Lower lobe of right lung (tissue), 2 donors: Measurements from ENCODE around the gene MEG3. TPM values are rescaled to one million over a fixed set of nuclear protein-coding genes. Genes with fewer than 3 reads are reported as not detected.

Experiments
- ATAC-seq, 2 donors: fragments of 200-7000 bp; cut with Tn5 transposase; one replicate each; pipeline ENCODE4 v1.9.1; 2020 to 2022; ENCODE audit warnings: mild to moderate bottlenecking in 2 of 2, moderate library complexity in 2 of 2
- DNase-seq: peaks from one replicate; pipeline ENCODE4 v3.0.0-alpha.2; 2020
- H3K27ac ChIP-seq: fragments of 200-600 bp; one replicate; pipeline ENCODE4 v1.8.0; 2022
- H3K27me3 ChIP-seq: fragments of 200-600 bp; one replicate; pipeline ENCODE4 v1.8.0; 2022; ENCODE audit warnings: low read depth
- H3K36me3 ChIP-seq: fragments of 200-600 bp; one replicate; pipeline ENCODE4 v1.8.0; 2022; ENCODE audit warnings: mild to moderate bottlenecking
- H3K4me1 ChIP-seq: fragments of 200-600 bp; one replicate; pipeline ENCODE4 v1.8.0; 2022
- H3K4me3 ChIP-seq: fragments of 200-600 bp; one replicate; pipeline ENCODE4 v1.8.0; 2022; ENCODE audit warnings: mild to moderate bottlenecking
- H3K9me3 ChIP-seq: fragments of 200-600 bp; one replicate; pipeline ENCODE4 v1.8.0; 2022
- intact Hi-C: fragments of 100-400 bp; cut with DNase I; formaldehyde crosslinking; loops from one replicate; pipeline ENCODE4 v1.11.0; 2022
- total RNA-seq: library from RNA; stranded (reverse); fragmentation: NEBNext Ultra II Directional; extraction: Animal tissue kit (Norgen Biotek cat#: 25700); gene quantifications from one replicate; pipeline ENCODE4 v1.2.1, GENCODE V29; 2021
- TF ChIP-seq, protein P1 (sequence below): fragments of 200-600 bp; IDR thresholded peaks from one replicate; pipeline ENCODE4 v1.8.0; 2022; ENCODE audit warnings: antibody characterized with exemption, mild to moderate bottlenecking
- donor health status: DM: no; HTN: yes; CAD: no; lungs with severe emphysema.

The MEG3 gene
- total RNA-seq, 1 donor from 2014 or later, result 16.6 TPM

DNA sequence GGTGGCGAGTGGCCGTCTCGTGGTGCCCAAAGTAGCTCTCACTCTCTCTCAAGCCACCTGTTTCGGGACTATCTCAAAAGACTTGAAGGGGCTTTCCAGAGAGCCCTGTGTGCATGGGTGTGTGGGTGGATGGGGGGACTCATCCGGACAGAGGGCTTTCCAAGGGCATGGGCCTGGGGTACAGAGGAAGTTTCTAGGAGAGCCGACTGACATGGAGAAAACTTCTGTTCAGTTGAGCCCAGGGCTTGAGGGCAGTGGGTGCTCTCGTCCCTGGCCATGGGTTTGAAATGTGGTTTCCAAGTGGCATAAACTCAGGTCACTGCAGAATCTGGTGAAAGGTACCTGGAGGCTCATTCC lies 47.4 kb upstream of the MEG3 start:
- H3K9me3 ChIP-seq, result no peaks in the 10 kb centered on the region
- H3K4me1 ChIP-seq, result no peaks in the 10 kb centered on the region
- TF ChIP-seq, protein P1, sequence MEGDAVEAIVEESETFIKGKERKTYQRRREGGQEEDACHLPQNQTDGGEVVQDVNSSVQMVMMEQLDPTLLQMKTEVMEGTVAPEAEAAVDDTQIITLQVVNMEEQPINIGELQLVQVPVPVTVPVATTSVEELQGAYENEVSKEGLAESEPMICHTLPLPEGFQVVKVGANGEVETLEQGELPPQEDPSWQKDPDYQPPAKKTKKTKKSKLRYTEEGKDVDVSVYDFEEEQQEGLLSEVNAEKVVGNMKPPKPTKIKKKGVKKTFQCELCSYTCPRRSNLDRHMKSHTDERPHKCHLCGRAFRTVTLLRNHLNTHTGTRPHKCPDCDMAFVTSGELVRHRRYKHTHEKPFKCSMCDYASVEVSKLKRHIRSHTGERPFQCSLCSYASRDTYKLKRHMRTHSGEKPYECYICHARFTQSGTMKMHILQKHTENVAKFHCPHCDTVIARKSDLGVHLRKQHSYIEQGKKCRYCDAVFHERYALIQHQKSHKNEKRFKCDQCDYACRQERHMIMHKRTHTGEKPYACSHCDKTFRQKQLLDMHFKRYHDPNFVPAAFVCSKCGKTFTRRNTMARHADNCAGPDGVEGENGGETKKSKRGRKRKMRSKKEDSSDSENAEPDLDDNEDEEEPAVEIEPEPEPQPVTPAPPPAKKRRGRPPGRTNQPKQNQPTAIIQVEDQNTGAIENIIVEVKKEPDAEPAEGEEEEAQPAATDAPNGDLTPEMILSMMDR, result no peak
- no peaks in the 10 kb centered on the region for H3K36me3 ChIP-seq
- H3K4me3 ChIP-seq, result no peak overlapping the region
- DNase-seq (no peak), ATAC-seq (no peak)
- intact Hi-C loops, result no loop called here
- H3K27ac ChIP-seq, result no peak overlapping the region
- no peaks in the 10 kb centered on the region for H3K27me3 ChIP-seq

DNA sequence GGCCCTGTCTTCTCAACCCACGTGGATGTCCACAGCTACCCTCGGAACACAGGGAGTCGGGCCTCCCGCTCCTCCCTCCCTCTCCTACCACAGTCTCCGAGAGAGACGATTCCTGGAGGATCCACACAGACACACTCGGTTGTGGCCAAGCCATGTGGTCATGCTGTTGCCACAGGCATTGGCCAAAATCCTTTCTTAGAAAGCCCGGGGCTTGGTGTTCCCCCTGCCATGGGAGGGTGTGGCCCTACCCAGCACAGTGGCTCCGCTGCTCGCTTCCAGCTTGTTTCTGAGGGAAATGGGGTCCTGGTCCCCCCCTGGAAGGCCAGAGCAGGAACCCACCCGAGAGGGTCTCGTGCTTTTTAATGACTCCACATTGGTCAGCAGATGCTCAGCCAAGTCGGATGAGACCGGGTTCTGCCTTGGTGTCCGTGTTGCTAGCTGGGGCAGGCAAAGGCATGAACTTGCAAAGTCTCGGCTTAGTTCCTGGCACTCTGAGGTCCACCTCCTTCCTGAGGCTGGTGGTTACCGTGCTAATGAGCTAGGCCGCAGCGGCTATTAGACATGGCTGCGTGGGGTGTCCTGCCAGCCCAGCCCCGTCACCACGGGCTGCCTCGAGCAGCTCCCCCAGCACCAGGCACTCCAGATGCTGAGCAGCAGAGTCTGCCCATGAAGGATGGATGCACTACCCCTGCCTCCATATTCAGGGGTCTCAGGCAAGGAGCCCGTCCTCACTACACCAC lies 46.8 kb upstream of the MEG3 start:
- intact Hi-C loops, result no loop called here
- no peaks in the 10 kb centered on the region for H3K4me1 ChIP-seq
- ATAC-seq (no peak), DNase-seq (no peak)
- H3K36me3 ChIP-seq, result no peaks in the 10 kb centered on the region
- no peaks in the 10 kb centered on the region for H3K9me3 ChIP-seq
- no peaks in the 10 kb centered on the region for H3K27me3 ChIP-seq
- TF ChIP-seq, protein P1, result no peak
- H3K27ac ChIP-seq, result no peak overlapping the region
- no peak overlapping the region for H3K4me3 ChIP-seq

DNA sequence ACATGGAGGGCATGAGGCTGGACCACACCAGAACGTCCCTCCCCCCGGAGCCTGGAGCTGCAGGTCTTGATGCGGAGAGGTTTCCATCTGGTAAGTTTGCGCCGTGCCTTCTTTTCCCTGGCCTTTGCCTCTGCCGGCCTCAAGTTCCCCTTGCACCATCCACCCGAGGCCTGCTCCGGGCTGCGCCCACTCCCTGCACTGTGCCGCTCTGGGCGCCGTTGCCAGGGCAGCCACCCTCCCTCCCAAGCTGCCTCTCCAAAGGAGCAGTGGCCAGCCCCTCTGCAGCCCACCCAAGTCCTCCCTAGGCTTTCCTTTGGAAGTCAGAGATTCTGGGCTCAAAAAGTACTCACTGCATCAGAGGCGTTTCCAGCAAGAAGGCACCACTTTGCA lies 46.2 kb upstream of the MEG3 start:
- Histone ChIP-seq H3K4me3 (no peak overlapping the region), H3K27ac (no peak overlapping the region), H3K9me3 (no peaks in the 10 kb centered on the region), H3K36me3 (no peaks in the 10 kb centered on the region), H3K4me1 (no peaks in the 10 kb centered on the region), H3K27me3 (no peaks in the 10 kb centered on the region)
- intact Hi-C loops, result no loop called here
- DNase-seq (no peak), ATAC-seq (no peak)
- TF ChIP-seq, protein P1, result no peak

DNA sequence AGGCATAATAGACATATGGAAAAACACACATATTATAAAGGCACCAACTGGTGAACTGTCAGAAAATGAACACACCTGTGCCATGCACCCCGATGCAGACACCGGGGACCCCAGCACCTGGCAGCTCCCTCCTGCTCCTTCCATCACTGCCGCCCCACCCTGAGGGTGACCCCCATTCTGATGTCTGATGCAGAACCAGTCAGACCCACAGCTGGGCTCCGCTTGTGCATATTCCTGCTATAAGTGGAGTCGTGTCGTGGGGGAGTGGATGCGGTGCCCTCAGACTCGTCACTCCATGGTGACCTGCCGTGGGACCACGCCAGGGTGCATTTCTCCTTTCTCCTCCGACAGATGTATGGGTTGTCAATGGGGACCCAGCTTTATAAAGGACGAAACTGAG lies 45.7 kb upstream of the MEG3 start:
- ATAC-seq (no peak), DNase-seq (no peak)
- no peaks in the 10 kb centered on the region for H3K9me3 ChIP-seq
- no peaks in the 10 kb centered on the region for H3K4me1 ChIP-seq
- H3K36me3 ChIP-seq, result no peaks in the 10 kb centered on the region
- H3K4me3 ChIP-seq, result no peak overlapping the region
- intact Hi-C loops, result no loop called here
- TF ChIP-seq, protein P1, result no peak
- peaks cover 3% of the 10 kb centered on the region for H3K27me3 ChIP-seq
- H3K27ac ChIP-seq, result no peak overlapping the region

DNA sequence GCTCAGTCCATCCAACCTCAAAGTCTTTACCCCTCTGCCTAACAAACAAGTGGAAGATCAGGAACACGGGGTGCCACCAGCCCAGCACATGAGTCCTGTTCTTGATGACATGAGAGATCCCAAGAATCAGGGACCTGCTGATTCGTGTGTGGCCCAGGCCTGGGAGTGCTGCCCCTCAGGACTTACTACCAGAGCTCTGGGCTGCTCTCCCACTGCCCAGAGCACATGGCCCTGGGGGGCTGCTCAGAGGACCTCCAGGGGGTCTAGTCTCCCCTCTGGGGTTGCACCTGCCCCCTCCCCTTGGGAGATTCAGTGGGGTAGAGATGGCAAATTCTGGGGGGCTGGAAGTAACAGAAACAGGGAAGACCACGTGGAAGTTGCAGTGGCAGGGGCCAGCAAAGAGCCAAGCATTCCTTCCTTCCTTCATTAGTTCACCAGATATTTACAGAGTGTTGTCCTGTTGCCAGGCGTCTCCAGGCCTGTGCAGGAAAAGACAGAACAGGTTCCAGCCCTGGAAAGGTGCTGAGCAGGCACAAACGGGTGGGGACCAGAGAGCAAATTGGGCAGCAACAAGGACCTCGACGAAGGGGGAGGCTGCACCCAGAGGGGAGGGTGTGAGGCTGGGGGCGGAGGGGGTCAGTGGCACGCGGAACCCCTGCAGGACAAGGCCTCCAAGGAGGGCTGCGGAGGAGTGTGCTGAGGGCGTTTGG lies 45.1 kb upstream of the MEG3 start:
- Histone ChIP-seq H3K27ac (no peak overlapping the region), H3K4me1 (no peaks in the 10 kb centered on the region), H3K27me3 (peaks cover 3% of the 10 kb centered on the region), H3K36me3 (no peaks in the 10 kb centered on the region), H3K4me3 (no peak overlapping the region), H3K9me3 (no peaks in the 10 kb centered on the region)
- no peak for DNase-seq
- no peak for ATAC-seq
- TF ChIP-seq, protein P1, result no peak
- intact Hi-C loops, result no loop called here
